ENCODE data around the gene ASCL5. TPM values are rescaled to one million over a fixed set of nuclear protein-coding genes. Genes with fewer than 3 reads are reported as not detected.

ASCL5 gene
- total RNA-seq, 1 experiment from 2014 or later, result not detected

DNA sequence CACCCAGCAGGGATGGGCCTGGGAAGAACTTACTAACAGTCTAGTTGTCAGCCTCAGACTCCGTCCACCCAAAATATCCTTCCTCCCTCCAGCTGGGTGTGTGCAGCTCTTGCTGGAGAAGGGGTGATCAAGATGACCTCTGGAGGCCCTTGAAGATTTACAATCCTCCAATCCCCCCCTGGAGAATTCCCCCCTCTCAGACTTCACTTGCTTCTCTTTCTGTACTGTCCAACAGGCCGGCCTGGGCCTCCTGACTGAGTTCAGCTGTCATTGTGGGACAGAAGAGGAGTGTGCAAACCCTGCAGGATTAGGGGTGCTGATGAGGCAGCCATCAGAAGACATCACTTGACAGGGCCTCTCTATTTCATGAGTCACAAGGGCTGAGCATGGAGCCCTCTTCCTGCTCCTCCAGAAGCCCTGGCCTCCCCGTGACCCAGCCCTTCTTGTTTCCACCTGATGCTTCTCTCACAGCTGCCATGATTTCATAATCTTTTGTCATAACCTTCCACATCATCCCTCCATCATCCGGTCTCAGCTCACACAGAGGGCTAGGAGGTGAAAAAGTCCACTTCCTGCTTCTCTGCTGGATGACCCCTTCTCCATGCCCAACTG, 46.1 kb upstream of the ASCL5 start:
- Mint-ChIP-seq H3K4me3 (ENCODE audit: unreplicated experiment) (no peak overlapping the region), H3K4me1 (ENCODE audit: insufficient read depth, unreplicated experiment) (peaks cover 29% of the 10 kb centered on the region), H3K9me3 (ENCODE audit: unreplicated experiment) (no peaks in the 10 kb centered on the region), H3K36me3 (ENCODE audit: insufficient read depth, unreplicated experiment) (no peaks in the 10 kb centered on the region), H3K27ac (ENCODE audit: low read depth, unreplicated experiment) (no peak overlapping the region), H3K27me3 (ENCODE audit: insufficient read depth, unreplicated experiment) (no peaks in the 10 kb centered on the region)
- CTCF ChIA-PET, result interaction anchor here (1.0 to 5.4 kb wide), 9 partner anchors 13 to 212 kb away, joined by 3 to 36 read pairs (median 6); no protein-coding TSS in a partner anchor
- peak; percentile 69 for DNase-seq (ENCODE audit: unreplicated experiment)
- POLR2A ChIA-PET, result interaction anchor here (0.7 to 5.2 kb wide), 4 partner anchors 10 to 224 kb away, joined by 3 to 40 read pairs (median 4); partner anchors contain the start of gene TMEM9
- no TSS peak for BruUV-seq (replicated peaks)
- TF ChIP-seq, protein P1, sequence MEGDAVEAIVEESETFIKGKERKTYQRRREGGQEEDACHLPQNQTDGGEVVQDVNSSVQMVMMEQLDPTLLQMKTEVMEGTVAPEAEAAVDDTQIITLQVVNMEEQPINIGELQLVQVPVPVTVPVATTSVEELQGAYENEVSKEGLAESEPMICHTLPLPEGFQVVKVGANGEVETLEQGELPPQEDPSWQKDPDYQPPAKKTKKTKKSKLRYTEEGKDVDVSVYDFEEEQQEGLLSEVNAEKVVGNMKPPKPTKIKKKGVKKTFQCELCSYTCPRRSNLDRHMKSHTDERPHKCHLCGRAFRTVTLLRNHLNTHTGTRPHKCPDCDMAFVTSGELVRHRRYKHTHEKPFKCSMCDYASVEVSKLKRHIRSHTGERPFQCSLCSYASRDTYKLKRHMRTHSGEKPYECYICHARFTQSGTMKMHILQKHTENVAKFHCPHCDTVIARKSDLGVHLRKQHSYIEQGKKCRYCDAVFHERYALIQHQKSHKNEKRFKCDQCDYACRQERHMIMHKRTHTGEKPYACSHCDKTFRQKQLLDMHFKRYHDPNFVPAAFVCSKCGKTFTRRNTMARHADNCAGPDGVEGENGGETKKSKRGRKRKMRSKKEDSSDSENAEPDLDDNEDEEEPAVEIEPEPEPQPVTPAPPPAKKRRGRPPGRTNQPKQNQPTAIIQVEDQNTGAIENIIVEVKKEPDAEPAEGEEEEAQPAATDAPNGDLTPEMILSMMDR (IDR thresholded peaks at IDR 0.05; ENCODE audit: unreplicated experiment), result no peak
- intact Hi-C loops (cut with micrococcal nuclease), result no loop called here

DNA sequence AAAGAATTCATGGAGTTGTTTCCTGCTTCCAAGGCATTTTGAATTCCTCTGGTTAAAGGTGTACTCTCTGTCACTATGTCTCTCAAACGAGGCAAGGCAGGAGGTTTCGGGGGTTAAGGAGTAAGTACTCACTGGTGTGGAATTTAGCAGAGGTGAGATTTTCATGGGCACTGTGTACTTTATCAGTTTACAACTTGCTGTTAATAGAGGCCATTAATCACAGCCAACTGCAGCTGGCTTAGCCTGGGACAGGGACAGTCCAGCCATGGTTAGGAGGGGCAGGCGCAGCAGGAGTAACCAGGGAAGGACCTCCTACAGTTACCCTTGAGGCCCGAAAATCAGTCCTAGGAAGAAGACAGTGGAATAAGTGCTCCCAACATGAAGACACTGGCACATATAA, 45.3 kb upstream of the ASCL5 start:
- Mint-ChIP-seq H3K27ac (ENCODE audit: low read depth, unreplicated experiment) (no peak overlapping the region), H3K36me3 (ENCODE audit: insufficient read depth, unreplicated experiment) (no peaks in the 10 kb centered on the region)
- no peak for DNase-seq (ENCODE audit: unreplicated experiment)

DNA sequence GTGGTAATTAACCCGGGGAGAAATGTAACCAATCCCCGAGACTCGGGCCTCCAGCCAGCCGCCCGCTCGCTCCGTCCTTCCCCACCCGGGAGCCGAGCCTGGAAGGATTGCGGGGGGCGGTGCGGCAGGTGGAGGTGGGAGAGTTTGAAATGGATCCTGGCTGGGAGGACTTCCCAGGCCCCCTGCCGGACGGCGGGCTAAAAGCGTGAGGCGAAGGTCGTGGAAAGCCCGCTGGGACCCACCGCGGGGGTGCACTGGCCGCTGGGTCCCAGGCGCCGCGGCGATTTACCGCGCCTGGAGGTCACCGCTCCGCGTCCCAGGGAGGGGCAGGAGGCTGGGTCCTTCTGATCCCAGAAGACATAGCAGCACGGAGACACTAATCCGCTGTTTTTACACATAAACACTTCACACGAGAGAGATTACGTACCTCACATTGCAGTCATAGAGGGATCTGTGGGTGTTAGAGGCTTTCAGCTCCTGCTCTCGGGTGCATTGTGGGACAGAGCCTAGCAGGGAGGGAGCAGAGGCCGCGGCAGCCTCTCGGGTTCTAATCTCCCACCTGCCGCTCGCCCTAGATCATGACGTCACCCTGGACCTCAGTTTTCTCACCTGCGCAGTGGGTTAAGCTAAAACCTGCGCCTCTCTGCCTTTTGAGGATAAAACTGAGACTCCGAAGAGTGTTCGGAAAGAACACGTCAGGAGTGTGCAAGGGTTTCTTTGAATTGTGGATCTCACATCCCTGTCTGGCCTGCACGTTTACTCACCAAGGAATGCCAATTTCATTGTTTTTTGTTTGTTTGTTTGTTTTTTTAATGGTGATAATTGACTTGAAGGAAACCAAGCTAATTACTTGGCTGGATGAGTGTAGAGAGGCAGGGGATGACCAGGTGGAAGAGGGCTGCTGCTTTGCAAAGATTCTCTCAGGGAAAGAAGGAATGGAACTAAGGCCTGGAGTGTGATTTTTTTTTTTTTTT, 44.4 kb upstream of the ASCL5 start:
- Mint-ChIP-seq H3K4me1 (ENCODE audit: insufficient read depth, unreplicated experiment) (peaks cover 20% of the 10 kb centered on the region), H3K27me3 (ENCODE audit: insufficient read depth, unreplicated experiment) (no peaks in the 10 kb centered on the region), H3K9me3 (ENCODE audit: unreplicated experiment) (no peaks in the 10 kb centered on the region), H3K36me3 (ENCODE audit: insufficient read depth, unreplicated experiment) (no peaks in the 10 kb centered on the region), H3K4me3 (ENCODE audit: unreplicated experiment) (peak overlapping the region; percentile 73), H3K27ac (ENCODE audit: low read depth, unreplicated experiment) (peak overlapping the region; percentile 75)
- TSS peak; percentile 90 for BruUV-seq (replicated peaks)
- DNase-seq (ENCODE audit: unreplicated experiment), result peak; percentile 32
- ChIA-PET POLR2A (interaction anchor here (0.5 to 5.2 kb wide), 9 partner anchors 11 to 517 kb away, joined by 3 to 40 read pairs (median 4); partner anchors contain the start of gene TMEM9), CTCF (interaction anchor here (0.6 to 5.4 kb wide), 12 partner anchors 15 to 1110 kb away, joined by 3 to 36 read pairs (median 3); partner anchors contain the start of gene TMEM9)
- TF ChIP-seq, protein P1 (IDR thresholded peaks at IDR 0.05; ENCODE audit: unreplicated experiment), result peak; percentile 80
- intact Hi-C loops (cut with micrococcal nuclease), result no loop called here

More for the DNA sequence above, 45.3 kb upstream of the ASCL5 start:
- TF ChIP-seq, protein P1 (IDR thresholded peaks at IDR 0.05; ENCODE audit: unreplicated experiment), result no peak
- no TSS peak for BruUV-seq (replicated peaks)
- Mint-ChIP-seq H3K27me3 (ENCODE audit: insufficient read depth, unreplicated experiment) (no peaks in the 10 kb centered on the region), H3K9me3 (ENCODE audit: unreplicated experiment) (no peaks in the 10 kb centered on the region), H3K4me1 (ENCODE audit: insufficient read depth, unreplicated experiment) (peaks cover 27% of the 10 kb centered on the region), H3K4me3 (ENCODE audit: unreplicated experiment) (no peak overlapping the region)
- intact Hi-C loops (cut with micrococcal nuclease), result no loop called here
- ChIA-PET POLR2A (interaction anchor here (0.6 to 5.2 kb wide), 3 partner anchors 15 to 27 kb away, joined by 3 to 40 read pairs (median 3); partner anchors contain the start of gene TMEM9), CTCF (interaction anchor here (0.6 to 5.4 kb wide), 8 partner anchors 14 to 230 kb away, joined by 3 to 36 read pairs (median 4); partner anchors contain the start of gene TMEM9)
